ENCODE results near the gene RTL10. TPM values are rescaled to one million over a fixed set of nuclear protein-coding genes. Genes with fewer than 3 reads are reported as not detected.
A peak's percentile ranks its signal among the peaks of the same experiment; 100 is the strongest.

The RTL10 gene
- total and polyA plus RNA-seq, 2 of the 13 experiments (the other 11 are each of a cell fraction or from before 2014, with no cell fraction given), result 14.1 to 15.8 TPM

GRCh38 chr22:19824212-19824925, 30.3 kb downstream of the RTL10 start (continued):
- peak; percentile 71 for TF ChIP-seq HDAC1 (CRISPR knock-in tag; IDR thresholded peaks at IDR 0.05)
- no peak for TF ChIP-seq KLF16 (CRISPR knock-in tag; IDR thresholded peaks at IDR 0.05)
- no peak for TF ChIP-seq SCMH1 (CRISPR knock-in tag; IDR thresholded peaks at IDR 0.05; ENCODE audit: borderline replicate concordance)
- TF ChIP-seq TFDP2 (CRISPR knock-in tag; IDR thresholded peaks at IDR 0.05), result peak; percentile 51; the same call in 1 of the 2 replicates
- TF ChIP-seq RARA (CRISPR knock-in tag; IDR thresholded peaks at IDR 0.05), result peak; percentile 81
- 0 out of 4 replicates have a peak, but pooled peaks of 1 of the 2 experiments have one; percentile 38 for TF ChIP-seq POLR2A (IDR thresholded peaks at IDR 0.05; ENCODE audit: insufficient read depth in 1 of 2, low read depth in 2 of 2, low read length in 2 of 2)
- peak; percentile 50; the same call in 1 of the 2 replicates for TF ChIP-seq CBFB (CRISPR knock-in tag; IDR thresholded peaks at IDR 0.05)
- peak; percentile 80 for TF ChIP-seq GATAD2A (CRISPR knock-in tag; IDR thresholded peaks at IDR 0.05)
- peak; percentile 90; the same call in 1 of the 2 replicates for TF ChIP-seq ZNF124 (CRISPR knock-in tag; IDR thresholded peaks at IDR 0.05)
- TF ChIP-seq ZFP90 (CRISPR knock-in tag; IDR thresholded peaks at IDR 0.05; ENCODE audit: borderline replicate concordance), result 0 out of 2 replicates have a peak, but pooled peaks have one; percentile 72
- TF ChIP-seq ZNF33B (CRISPR knock-in tag; IDR thresholded peaks at IDR 0.05), result no peak
- peak; percentile 78 for TF ChIP-seq SAP130 (CRISPR knock-in tag; IDR thresholded peaks at IDR 0.05; ENCODE audit: low read depth)
- TF ChIP-seq FOSL1 (CRISPR knock-in tag; IDR thresholded peaks at IDR 0.05; ENCODE audit: borderline replicate concordance), result no peak
- no peak for TF ChIP-seq ZNF713 (CRISPR knock-in tag; IDR thresholded peaks at IDR 0.05)
- 0 out of 2 replicates have a peak, but pooled peaks have one; percentile 40 for TF ChIP-seq POGZ (CRISPR knock-in tag; IDR thresholded peaks at IDR 0.05)
- peak; percentile 79; the same call in 1 of the 2 replicates for TF ChIP-seq CHCHD3 (CRISPR knock-in tag; IDR thresholded peaks at IDR 0.05)
- TF ChIP-seq TEAD3 (CRISPR knock-in tag; optimal IDR thresholded peaks at IDR 0.05; ENCODE audit: borderline replicate concordance), result peak; percentile 51
- TF ChIP-seq HOXA3 (CRISPR knock-in tag; IDR thresholded peaks at IDR 0.05), result peak; percentile 60; the same call in 1 of the 2 replicates
- TF ChIP-seq BHLHE40 (IDR thresholded peaks at IDR 0.05; ENCODE audit: low read length), result 0 out of 2 replicates have a peak, but pooled peaks have one; percentile 30
- TF ChIP-seq EP300 (IDR thresholded peaks at IDR 0.05; ENCODE audit: low read depth in 2 of 2, low read length in 2 of 2), result peak in 1 of 2 experiments; percentile 49; a peak in 2 of 4 replicates
- no peak for TF ChIP-seq EP300 (CRISPR knock-in tag; IDR thresholded peaks at IDR 0.05; ENCODE audit: borderline replicate concordance)
- 0 out of 2 replicates have a peak, but pooled peaks have one; percentile 6 for TF ChIP-seq ZBTB20 (CRISPR knock-in tag; IDR thresholded peaks at IDR 0.05; ENCODE audit: borderline replicate concordance, low read depth)
- no peak for TF ChIP-seq MTF2 (CRISPR knock-in tag; IDR thresholded peaks at IDR 0.05; ENCODE audit: borderline replicate concordance)
- TF ChIP-seq TFDP1 (CRISPR knock-in tag; IDR thresholded peaks at IDR 0.05; ENCODE audit: borderline replicate concordance), result peak; percentile 35; the same call in 1 of the 2 replicates
- TF ChIP-seq ARNTL (CRISPR knock-in tag; IDR thresholded peaks at IDR 0.05), result 0 out of 2 replicates have a peak, but pooled peaks have one; percentile 13
- TF ChIP-seq ONECUT2 (CRISPR knock-in tag; IDR thresholded peaks at IDR 0.05), result no peak
- TF ChIP-seq KLF12 (CRISPR knock-in tag; IDR thresholded peaks at IDR 0.05; ENCODE audit: borderline replicate concordance), result 0 out of 2 replicates have a peak, but pooled peaks have one; percentile 31
- TF ChIP-seq FOXO4 (CRISPR knock-in tag; conservative IDR thresholded peaks at IDR 0.05), result no peak
- TF ChIP-seq FOXJ3 (CRISPR knock-in tag; IDR thresholded peaks at IDR 0.05; ENCODE audit: borderline replicate concordance), result peak; percentile 67; the same call in 1 of the 2 replicates

All from HepG2 (cell line).